Stimulated activated CD8-positive, alpha-beta memory T cell treated with anti-CD3 and anti-CD28 coated beads, Interleukin-15, amount 100 ng/mL, for 1 hour (primary cell): ENCODE measurements around the gene CNNM2.
"Not testable (repeated sequence)": the region's sequence is repeated elsewhere in the genome, so short reads cannot be mapped to it uniquely, and the experiment has no call there.

Experiments
- DNase-seq: peaks from one replicate; pipeline ENCODE4 v3.0.0-alpha.2; 2020; ENCODE audit warnings: low read depth

The CNNM2 gene

GRCh38 chr10:103041391-103041790 is 123.3 kb downstream of the CNNM2 start:
- DNase-seq = no peak

- DNase-seq = no peak
Measured at GRCh38 chr10:103042129-103042528, 124.0 kb downstream of the CNNM2 start.

GRCh38 chr10:103042908-103043307 is 124.8 kb downstream of the CNNM2 start:
- no peak for DNase-seq

- DNase-seq = no peak
Measured at GRCh38 chr10:103044942-103045489, 126.9 kb downstream of the CNNM2 start.

GRCh38 chr10:103045961-103046360 is 127.9 kb downstream of the CNNM2 start:
- no peak for DNase-seq

- DNase-seq = no peak
Measured at GRCh38 chr10:103047381-103047780, 129.3 kb downstream of the CNNM2 start.

- DNase-seq = no peak
Measured at GRCh38 chr10:103049237-103049636, 131.1 kb downstream of the CNNM2 start.

- peak; percentile 20 for DNase-seq
Measured at GRCh38 chr10:103053659-103054581, 135.8 kb downstream of the CNNM2 start.

GRCh38 chr10:103054621-103055020 is 136.5 kb downstream of the CNNM2 start:
- DNase-seq = no peak

- DNase-seq = no peak
Measured at GRCh38 chr10:103055105-103055504, 137.0 kb downstream of the CNNM2 start.

GRCh38 chr10:103058034-103058433 is 139.9 kb downstream of the CNNM2 start:
- DNase-seq = no peak

- no peak for DNase-seq
Measured at GRCh38 chr10:103060575-103060974, 142.5 kb downstream of the CNNM2 start.

- DNase-seq = no peak
Measured at GRCh38 chr10:103062854-103063590, 144.9 kb downstream of the CNNM2 start.

- DNase-seq = no peak
Measured at GRCh38 chr10:103064956-103065355, 146.9 kb downstream of the CNNM2 start.

GRCh38 chr10:103066141-103067098 is 148.3 kb downstream of the CNNM2 start:
- DNase-seq = no peak

- DNase-seq = not testable (repeated sequence)
Measured at GRCh38 chr10:103067099-103067477, 149.0 kb downstream of the CNNM2 start.

GRCh38 chr10:103067484-103067883 is 149.4 kb downstream of the CNNM2 start:
- no peak for DNase-seq

- DNase-seq = no peak
Measured at GRCh38 chr10:103067956-103068355, 149.9 kb downstream of the CNNM2 start.

GRCh38 chr10:103069453-103070331 is 151.6 kb downstream of the CNNM2 start:
- peak; percentile 45 for DNase-seq

- DNase-seq = no peak
Measured at GRCh38 chr10:103072276-103072675, 154.2 kb downstream of the CNNM2 start.

- DNase-seq = no peak
Measured at GRCh38 chr10:103072891-103073290, 154.8 kb downstream of the CNNM2 start.
